Thyroid gland (tissue), 4 donors: Measurements from ENCODE around the gene PIP5KL1. TPM values are rescaled to one million over a fixed set of nuclear protein-coding genes. Genes with fewer than 3 reads are reported as not detected.

ENCODE experiments used
- DNase-seq, 2 donors: peaks; one replicate each; pipeline ENCODE4 v3.0.0-alpha.2; 2019
- H3K27ac ChIP-seq, 3 donors: fragments of 200-600 bp; sonication (generic); 1 replicate in 2 of 3; 2 replicates in 1 of 3; pipeline ENCODE4 v1.5.1; 2016 to 2019; ENCODE audit warnings: mild to moderate bottlenecking in 1 of 3, moderate library complexity in 1 of 3
- H3K27me3 ChIP-seq: fragments of 200-600 bp; sonication (generic); one replicate; pipeline ENCODE4 v1.5.1; 2019
- H3K36me3 ChIP-seq, 2 donors: fragments of 200-600 bp; sonication (generic); one replicate each; pipeline ENCODE4 v1.5.1; 2016 to 2019
- H3K4me1 ChIP-seq, 2 donors: fragments of 200-600 bp; sonication (generic); one replicate each; pipeline ENCODE4 v1.5.1; 2017 to 2019
- H3K4me3 ChIP-seq, 3 donors: fragments of 200-600 bp; sonication (generic); replicated peaks in 1 of 3; 1 replicate in 2 of 3; 2 replicates in 1 of 3; pipeline ENCODE4 v1.5.1; 2016; ENCODE audit warnings: mild to moderate bottlenecking in 1 of 3
- H3K9me3 ChIP-seq: fragments of 200-600 bp; sonication (generic); one replicate; pipeline ENCODE4 v1.5.1; 2017
- POLR2A ChIP-seq, 2 donors: fragments of 450-650 bp; IDR thresholded peaks; one replicate each; pipeline ENCODE4 v1.6.1; 2017; ENCODE audit warnings: antibody characterized with exemption in 2 of 2, mild to moderate bottlenecking in 2 of 2, moderate library complexity in 1 of 2
- WGBS, 2 donors: methylation state at CpG; one replicate each; pipeline ENCODE4 v1.1.5; 2017; 5-methylcytosine and 5-hydroxymethylcytosine counted together
- intact Hi-C: fragments of 100-400 bp; cut with DNase I; formaldehyde crosslinking; loops from one replicate; pipeline ENCODE4 v1.15.1; 2023
- total RNA-seq, 4 donors: library from RNA; depleted of rRNA; stranded (reverse); fragments of >200 nt; gene quantifications; one replicate each; pipeline ENCODE4 v1.2.3, GENCODE V29; 2016
- TF ChIP-seq, protein P1 (sequence below), 6 experiments: fragments of 200-600 bp in 3 of 6; fragments of 450-650 bp in 3 of 6; sonication (generic) in 3 of 6; IDR thresholded peaks; one replicate each; pipeline ENCODE4 v1.5.1; 2016 to 2019; ENCODE audit warnings: antibody characterized with exemption in 6 of 6, mild to moderate bottlenecking in 2 of 6, inconsistent platforms in 1 of 6, moderate library complexity in 1 of 6

The PIP5KL1 gene
- total RNA-seq, 4 donors from 2014 or later: 1.0 to 5.2 (median 1.6) TPM; not detected in 1

DNA sequence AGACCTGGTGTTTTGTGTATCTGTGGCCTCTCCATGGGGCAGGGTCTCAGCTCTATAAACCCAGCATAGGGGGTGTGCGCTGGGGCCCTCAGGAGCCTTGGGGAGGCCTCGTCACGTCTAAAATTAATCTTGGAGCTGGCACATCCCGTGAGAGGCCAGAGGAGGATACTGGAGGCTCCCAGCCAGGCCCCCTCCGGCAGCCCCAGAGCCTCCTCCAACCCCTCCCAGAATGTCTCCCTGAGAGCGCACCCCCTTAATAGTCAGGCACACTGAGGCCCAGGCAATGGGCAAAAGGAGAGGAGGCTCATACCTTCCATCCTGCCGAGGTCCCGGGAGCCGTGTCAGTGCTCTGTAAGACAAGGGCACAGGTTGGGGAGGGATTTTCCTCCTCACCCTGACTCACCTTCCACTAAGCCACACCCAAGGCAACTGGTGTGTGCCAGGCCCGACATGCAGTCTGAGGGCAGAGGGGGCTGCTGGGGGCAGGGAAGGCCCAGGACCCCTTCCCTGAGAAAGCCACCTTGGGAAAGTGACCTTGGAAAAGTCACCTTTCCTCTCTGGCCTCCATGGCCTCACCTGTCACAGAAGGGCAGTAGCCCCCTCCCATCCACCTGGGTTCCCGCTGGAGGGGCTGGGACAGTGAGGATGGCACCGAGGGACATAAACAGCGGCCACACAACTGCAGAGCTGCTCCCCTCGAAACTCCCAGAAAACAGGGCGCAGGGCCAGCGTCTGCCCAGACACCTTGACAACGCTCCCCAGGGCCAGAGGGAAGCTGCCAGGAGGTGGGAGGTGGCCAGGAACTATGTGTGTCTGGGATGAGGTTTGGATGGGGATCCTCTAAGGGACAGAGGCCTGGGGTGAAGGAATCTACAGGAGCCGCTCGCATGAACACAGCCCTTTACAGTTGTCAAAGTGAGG is 56.0 kb downstream of the PIP5KL1 start:
- Histone ChIP-seq H3K27ac (peak overlapping the region in 2 of 3 donors; percentile 38 to 49), H3K9me3 (no peaks in the 10 kb centered on the region), H3K4me3 (no peak overlapping the region), H3K36me3 (peaks cover 0 to 10% of the 10 kb centered on the region in 2 donors), H3K4me1 (peaks cover 43 to 44% of the 10 kb centered on the region in 2 donors), H3K27me3 (no peaks in the 10 kb centered on the region)
- intact Hi-C loops: loop anchor here (5.0 kb wide), 1 partner anchor 137 kb away; the partner anchor contains the start of gene TOR2A
- WGBS, 2 donors: 76 to 78% methylated on average over 18 to 19 of the region's 19 CpGs
- DNase-seq: peak; percentile 44 to 49
- TF ChIP-seq, protein P1, sequence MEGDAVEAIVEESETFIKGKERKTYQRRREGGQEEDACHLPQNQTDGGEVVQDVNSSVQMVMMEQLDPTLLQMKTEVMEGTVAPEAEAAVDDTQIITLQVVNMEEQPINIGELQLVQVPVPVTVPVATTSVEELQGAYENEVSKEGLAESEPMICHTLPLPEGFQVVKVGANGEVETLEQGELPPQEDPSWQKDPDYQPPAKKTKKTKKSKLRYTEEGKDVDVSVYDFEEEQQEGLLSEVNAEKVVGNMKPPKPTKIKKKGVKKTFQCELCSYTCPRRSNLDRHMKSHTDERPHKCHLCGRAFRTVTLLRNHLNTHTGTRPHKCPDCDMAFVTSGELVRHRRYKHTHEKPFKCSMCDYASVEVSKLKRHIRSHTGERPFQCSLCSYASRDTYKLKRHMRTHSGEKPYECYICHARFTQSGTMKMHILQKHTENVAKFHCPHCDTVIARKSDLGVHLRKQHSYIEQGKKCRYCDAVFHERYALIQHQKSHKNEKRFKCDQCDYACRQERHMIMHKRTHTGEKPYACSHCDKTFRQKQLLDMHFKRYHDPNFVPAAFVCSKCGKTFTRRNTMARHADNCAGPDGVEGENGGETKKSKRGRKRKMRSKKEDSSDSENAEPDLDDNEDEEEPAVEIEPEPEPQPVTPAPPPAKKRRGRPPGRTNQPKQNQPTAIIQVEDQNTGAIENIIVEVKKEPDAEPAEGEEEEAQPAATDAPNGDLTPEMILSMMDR (IDR thresholded peaks at IDR 0.05): no peak
- TF ChIP-seq POLR2A (IDR thresholded peaks at IDR 0.05): no peak

- Histone ChIP-seq H3K27me3 (no peaks in the 10 kb centered on the region), H3K4me1 (peaks cover 43 to 44% of the 10 kb centered on the region in 2 donors), H3K36me3 (peaks cover 0 to 10% of the 10 kb centered on the region in 2 donors), H3K9me3 (no peaks in the 10 kb centered on the region), H3K27ac (peak overlapping the region in 2 of 3 donors; percentile 38 to 49), H3K4me3 (no peak overlapping the region)
- intact Hi-C loops: loop anchor here (5.0 kb wide), 1 partner anchor 137 kb away; the partner anchor contains the start of gene TOR2A
- peak; percentile 94 to 95 for DNase-seq
- TF ChIP-seq POLR2A (IDR thresholded peaks at IDR 0.05): no peak
- TF ChIP-seq, protein P1 (IDR thresholded peaks at IDR 0.05): no peak
- 24 to 26% methylated on average over 5 to 9 of the region's 10 CpGs for WGBS, 2 donors
These were observed 56.7 kb downstream of the PIP5KL1 start for GRCh38 chr9:127873886-127874285.

- WGBS, 2 donors: 79 to 80% methylated on average over 11 to 14 of the region's 19 CpGs
- no peak for DNase-seq
- intact Hi-C loops: loop anchor here (5.0 kb wide), 1 partner anchor 136 kb away; the partner anchor contains the start of gene TOR2A
- H3K4me1 ChIP-seq: peaks cover 42 to 44% of the 10 kb centered on the region in 2 donors
- H3K27ac ChIP-seq: no peak overlapping the region
- no peaks in the 10 kb centered on the region for H3K9me3 ChIP-seq
- H3K4me3 ChIP-seq: no peak overlapping the region
- peaks cover 0 to 11% of the 10 kb centered on the region in 2 donors for H3K36me3 ChIP-seq
- no peak for TF ChIP-seq POLR2A (IDR thresholded peaks at IDR 0.05)
- TF ChIP-seq, protein P1 (IDR thresholded peaks at IDR 0.05): no peak
- no peaks in the 10 kb centered on the region for H3K27me3 ChIP-seq
These were observed 57.3 kb downstream of the PIP5KL1 start for GRCh38 chr9:127873223-127873691.

DNA sequence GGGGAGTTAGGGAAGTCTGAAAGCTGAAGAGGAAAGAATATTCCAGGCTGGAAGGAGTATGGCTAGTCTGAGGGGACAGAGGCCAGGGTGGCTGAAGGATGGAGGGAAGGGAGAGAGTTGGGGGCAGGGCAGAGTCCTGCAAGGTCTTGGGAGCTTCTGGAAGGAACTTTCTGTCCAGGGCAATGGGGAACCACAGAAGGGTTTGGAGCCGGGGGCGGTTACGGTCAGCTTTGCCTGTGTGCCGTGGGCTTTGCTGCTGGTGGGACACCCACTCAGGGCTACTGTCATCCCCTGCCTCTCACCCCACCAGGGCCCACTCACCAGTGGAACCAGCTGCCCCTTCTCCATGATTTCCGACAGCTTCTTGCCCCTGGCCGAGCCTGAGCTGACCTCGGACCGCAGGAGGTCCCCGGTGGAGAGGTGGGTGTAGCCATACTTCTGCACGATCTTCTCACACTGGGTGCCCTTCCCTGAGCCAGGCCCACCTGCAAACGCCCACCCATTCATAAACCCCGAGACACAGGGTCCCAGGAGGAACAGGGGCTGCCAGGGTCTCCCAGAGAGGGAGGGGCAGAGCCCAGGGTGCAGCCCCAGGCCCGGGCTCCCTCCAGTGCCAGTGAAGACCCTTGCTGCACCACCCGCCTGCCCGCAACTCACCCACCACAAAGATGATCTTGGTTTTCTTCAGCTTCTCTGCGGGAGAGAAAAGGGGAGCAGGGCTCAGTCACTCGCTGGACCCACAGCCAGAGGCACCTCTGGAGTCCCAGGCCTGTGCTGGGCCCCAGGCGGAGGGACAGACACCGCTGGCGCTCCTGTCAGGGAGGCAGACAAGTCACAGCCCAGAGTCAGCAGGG is 58.0 kb downstream of the PIP5KL1 start:
- no peak overlapping the region for H3K27ac ChIP-seq

More for the DNA sequence above, 58.0 kb downstream of the PIP5KL1 start:
- Histone ChIP-seq H3K4me1 (peaks cover 36 to 39% of the 10 kb centered on the region in 2 donors), H3K9me3 (no peaks in the 10 kb centered on the region), H3K27me3 (no peaks in the 10 kb centered on the region), H3K4me3 (no peak overlapping the region), H3K36me3 (peaks cover 0 to 17% of the 10 kb centered on the region in 2 donors)
- WGBS, 2 donors: 93% methylated on average over 17 of the region's 20 CpGs
- TF ChIP-seq, protein P1 (IDR thresholded peaks at IDR 0.05): no peak
- TF ChIP-seq POLR2A (IDR thresholded peaks at IDR 0.05): no peak
- intact Hi-C loops: loop anchor here (5.0 kb wide), 1 partner anchor 135 kb away; the partner anchor contains the start of gene TOR2A
- DNase-seq: no peak
